ENCODE measurements around the gene C17orf67.

The C17orf67 gene

GRCh38 chr17:56849131-56849530, 15.4 kb upstream of the C17orf67 start:
- Histone ChIP-seq H3K9ac (ENCODE audit: low read depth, low read length) (no peak overlapping the region), H3K9me3 (ENCODE audit: control insufficient read depth, insufficient read depth, low read length) (no peaks in the 10 kb centered on the region), H3K36me3 (ENCODE audit: insufficient read depth, low read length) (peaks cover 4% of the 10 kb centered on the region; the same call in 1 of the 2 replicates), H3K4me1 (ENCODE audit: insufficient read depth, low read length) (no peaks in the 10 kb centered on the region)

- Histone ChIP-seq H3K9me3 (ENCODE audit: control insufficient read depth, insufficient read depth, low read length) (no peaks in the 10 kb centered on the region), H3K4me1 (ENCODE audit: insufficient read depth, low read length) (no peaks in the 10 kb centered on the region), H3K9ac (ENCODE audit: low read depth, low read length) (no peak overlapping the region), H3K36me3 (ENCODE audit: insufficient read depth, low read length) (peaks cover 4% of the 10 kb centered on the region; the same call in 1 of the 2 replicates)
Observed at GRCh38 chr17:56847106-56847505, 13.4 kb upstream of the C17orf67 start.

GRCh38 chr17:56845934-56846333, 12.2 kb upstream of the C17orf67 start:
- Histone ChIP-seq H3K9me3 (ENCODE audit: control insufficient read depth, insufficient read depth, low read length) (no peaks in the 10 kb centered on the region), H3K36me3 (ENCODE audit: insufficient read depth, low read length) (peaks cover 4% of the 10 kb centered on the region; the same call in 1 of the 2 replicates), H3K9ac (ENCODE audit: low read depth, low read length) (no peak overlapping the region), H3K4me1 (ENCODE audit: insufficient read depth, low read length) (no peaks in the 10 kb centered on the region)

- Histone ChIP-seq H3K9me3 (ENCODE audit: control insufficient read depth, insufficient read depth, low read length) (no peaks in the 10 kb centered on the region), H3K36me3 (ENCODE audit: insufficient read depth, low read length) (no peaks in the 10 kb centered on the region), H3K4me1 (ENCODE audit: insufficient read depth, low read length) (peaks cover under 1% of the 10 kb centered on the region; the same call in 1 of the 2 replicates), H3K9ac (ENCODE audit: low read depth, low read length) (no peak overlapping the region)
Observed at GRCh38 chr17:56842577-56842976, 8.9 kb upstream of the C17orf67 start.

GRCh38 chr17:56838687-56839086, 5.0 kb upstream of the C17orf67 start:
- Histone ChIP-seq H3K9ac (ENCODE audit: low read depth, low read length) (no peak overlapping the region), H3K9me3 (ENCODE audit: control insufficient read depth, insufficient read depth, low read length) (no peaks in the 10 kb centered on the region), H3K4me1 (ENCODE audit: insufficient read depth, low read length) (peaks cover 12% of the 10 kb centered on the region), H3K36me3 (ENCODE audit: insufficient read depth, low read length) (no peaks in the 10 kb centered on the region)

GRCh38 chr17:56835264-56835585, 1.5 kb upstream of the C17orf67 start:
- Histone ChIP-seq H3K9me3 (ENCODE audit: control insufficient read depth, insufficient read depth, low read length) (no peaks in the 10 kb centered on the region), H3K9ac (ENCODE audit: low read depth, low read length) (peak overlapping the region; percentile 73; the same call in 1 of the 2 replicates), H3K36me3 (ENCODE audit: insufficient read depth, low read length) (no peaks in the 10 kb centered on the region), H3K4me1 (ENCODE audit: insufficient read depth, low read length) (peaks cover 17% of the 10 kb centered on the region)

GRCh38 chr17:56834380-56835263, 902 bp upstream of the C17orf67 start:
- peak overlapping the region; percentile 73 for H3K9ac ChIP-seq (ENCODE audit: low read depth, low read length)
- H3K9me3 ChIP-seq (ENCODE audit: control insufficient read depth, insufficient read depth, low read length), result no peaks in the 10 kb centered on the region
- H3K4me1 ChIP-seq (ENCODE audit: insufficient read depth, low read length), result peaks cover 17% of the 10 kb centered on the region
- H3K36me3 ChIP-seq (ENCODE audit: insufficient read depth, low read length), result no peaks in the 10 kb centered on the region

- peak overlapping the region; percentile 73 for H3K9ac ChIP-seq (ENCODE audit: low read depth, low read length)
- peaks cover 17% of the 10 kb centered on the region for H3K4me1 ChIP-seq (ENCODE audit: insufficient read depth, low read length)
- H3K9me3 ChIP-seq (ENCODE audit: control insufficient read depth, insufficient read depth, low read length), result no peaks in the 10 kb centered on the region
- H3K36me3 ChIP-seq (ENCODE audit: insufficient read depth, low read length), result no peaks in the 10 kb centered on the region
Observed at GRCh38 chr17:56833057-56833808, 487 bp downstream of the C17orf67 start.

GRCh38 chr17:56832446-56832845, 1.3 kb downstream of the C17orf67 start:
- H3K9ac ChIP-seq (ENCODE audit: low read depth, low read length), result peak overlapping the region; percentile 73; the same call in 1 of the 2 replicates
- H3K4me1 ChIP-seq (ENCODE audit: insufficient read depth, low read length), result peaks cover 15% of the 10 kb centered on the region
- H3K36me3 ChIP-seq (ENCODE audit: insufficient read depth, low read length), result no peaks in the 10 kb centered on the region
- no peaks in the 10 kb centered on the region for H3K9me3 ChIP-seq (ENCODE audit: control insufficient read depth, insufficient read depth, low read length)

- Histone ChIP-seq H3K9ac (ENCODE audit: low read depth, low read length) (no peak overlapping the region), H3K4me1 (ENCODE audit: insufficient read depth, low read length) (peaks cover 11% of the 10 kb centered on the region), H3K36me3 (ENCODE audit: insufficient read depth, low read length) (no peaks in the 10 kb centered on the region), H3K9me3 (ENCODE audit: control insufficient read depth, insufficient read depth, low read length) (no peaks in the 10 kb centered on the region)
Observed at GRCh38 chr17:56831369-56832095, 2.2 kb downstream of the C17orf67 start.

- H3K4me1 ChIP-seq (ENCODE audit: insufficient read depth, low read length), result peaks cover 10% of the 10 kb centered on the region
- no peak overlapping the region for H3K9ac ChIP-seq (ENCODE audit: low read depth, low read length)
- no peaks in the 10 kb centered on the region for H3K36me3 ChIP-seq (ENCODE audit: insufficient read depth, low read length)
- no peaks in the 10 kb centered on the region for H3K9me3 ChIP-seq (ENCODE audit: control insufficient read depth, insufficient read depth, low read length)
Observed at GRCh38 chr17:56830726-56831368, 2.9 kb downstream of the C17orf67 start.

- Histone ChIP-seq H3K36me3 (ENCODE audit: insufficient read depth, low read length) (no peaks in the 10 kb centered on the region), H3K4me1 (ENCODE audit: insufficient read depth, low read length) (no peaks in the 10 kb centered on the region), H3K9ac (ENCODE audit: low read depth, low read length) (no peak overlapping the region), H3K9me3 (ENCODE audit: control insufficient read depth, insufficient read depth, low read length) (no peaks in the 10 kb centered on the region)
Observed at GRCh38 chr17:56826611-56827414, 6.9 kb downstream of the C17orf67 start.

- Histone ChIP-seq H3K9me3 (ENCODE audit: control insufficient read depth, insufficient read depth, low read length) (no peaks in the 10 kb centered on the region), H3K36me3 (ENCODE audit: insufficient read depth, low read length) (no peaks in the 10 kb centered on the region), H3K4me1 (ENCODE audit: insufficient read depth, low read length) (0 out of 2 replicates have a peak, but pooled peaks cover 3% of the 10 kb centered on the region), H3K9ac (ENCODE audit: low read depth, low read length) (no peak overlapping the region)
Observed at GRCh38 chr17:56824503-56824902, 9.2 kb downstream of the C17orf67 start.
